ENCODE results near the gene GGA1.

- TF ChIP-seq CTCF (IDR thresholded peaks at IDR 0.05; ENCODE audit: low read length) (no peak), EZH2phosphoT487 (IDR thresholded peaks at IDR 0.05; ENCODE audit: low read length) (no peak)
Measured at GRCh38 chr22:37676736-37677492, 68.3 kb downstream of the GGA1 start.
